Hepatocyte (in vitro differentiated cells): ENCODE data around the gene CHN1. TPM values are rescaled to one million over a fixed set of nuclear protein-coding genes. Genes with fewer than 3 reads are reported as not detected.

Experiments
- DNase-seq: peaks from one replicate; pipeline ENCODE4 v3.0.0-alpha.2; 2016; ENCODE audit warnings: low spot score
- H2AFZ ChIP-seq: fragments of 200-600 bp; sonication (generic); 2 replicates; pipeline ENCODE4 v1.6.0; 2016; ENCODE audit warnings: antibody characterized with exemption, mild to moderate bottlenecking
- H3K27ac ChIP-seq: fragments of 200-600 bp; sonication (generic); 2 replicates; pipeline ENCODE4 v1.5.1; 2016; ENCODE audit warnings: mild to moderate bottlenecking
- H3K27me3 ChIP-seq: fragments of 200-600 bp; sonication (generic); 2 replicates; pipeline ENCODE4 v1.6.1; 2016
- H3K36me3 ChIP-seq: fragments of 200-600 bp; sonication (generic); replicated peaks from 2 replicates; pipeline ENCODE4 v1.5.1; 2016; ENCODE audit warnings: low read depth; ENCODE audit not compliant: insufficient read depth
- H3K4me1 ChIP-seq: fragments of 200-600 bp; sonication (generic); 2 replicates; pipeline ENCODE4 v1.5.1; 2016; ENCODE audit warnings: mild to moderate bottlenecking, moderate library complexity; ENCODE audit not compliant: insufficient read depth
- H3K4me2 ChIP-seq: fragments of 200-600 bp; sonication (generic); 2 replicates; pipeline ENCODE4 v1.6.0; 2016
- H3K4me3 ChIP-seq: fragments of 200-600 bp; sonication (generic); 2 replicates; pipeline ENCODE4 v1.5.1; 2016; ENCODE audit warnings: mild to moderate bottlenecking
- H3K79me2 ChIP-seq: fragments of 200-600 bp; sonication (generic); 2 replicates; pipeline ENCODE4 v1.6.0; 2017; ENCODE audit warnings: mild to moderate bottlenecking
- H3K9me2 ChIP-seq: fragments of 200-600 bp; sonication (generic); replicated peaks from 2 replicates; pipeline ENCODE4 v1.6.0; 2017; ENCODE audit warnings: mild to moderate bottlenecking; ENCODE audit not compliant: insufficient read depth
- H3K9me3 ChIP-seq: fragments of 200-600 bp; sonication (generic); 2 replicates; pipeline ENCODE4 v1.5.1; 2016; ENCODE audit warnings: low read depth, mild to moderate bottlenecking
- H4K20me1 ChIP-seq: fragments of 200-600 bp; sonication (generic); 2 replicates; pipeline ENCODE4 v1.6.0; 2016; ENCODE audit warnings: mild to moderate bottlenecking; ENCODE audit not compliant: insufficient read depth, poor library complexity, severe bottlenecking
- EZH2 ChIP-seq: fragments of 200-600 bp; sonication (generic); IDR thresholded peaks from 2 replicates; pipeline ENCODE4 v1.6.1; 2016; ENCODE audit warnings: antibody characterized with exemption, mild to moderate bottlenecking, borderline replicate concordance
- EZH2phosphoT487 ChIP-seq: fragments of 200-600 bp; sonication (generic); IDR thresholded peaks from one replicate; pipeline ENCODE4 v1.6.1; 2018; ENCODE audit warnings: antibody characterized with exemption, mild to moderate bottlenecking, low read depth, moderate library complexity; ENCODE audit not compliant: unreplicated experiment, severe bottlenecking
- WGBS: methylation state at CpG from one replicate; pipeline ENCODE4 v1.1.6; 2016; ENCODE audit warnings: low lambda C conversion rate; ENCODE audit errors: missing lambda C conversion rate; 5-methylcytosine and 5-hydroxymethylcytosine counted together
- polyA plus RNA-seq: library from polyadenylated mRNA; unstranded; fragments of >200 nt; fragmentation: Nextera tagmentation; extraction: Ambion mirVana; gene quantifications from 2 replicates; pipeline ENCODE4 v1.2.1, GENCODE V29; 2016
- total RNA-seq: library from RNA; depleted of rRNA; stranded (reverse); fragments of >200 nt; gene quantifications from 2 replicates; pipeline ENCODE4 v1.2.3, GENCODE V29; 2014
- TF ChIP-seq, protein P1 (sequence below): fragments of 200-600 bp; sonication (generic); IDR thresholded peaks from 2 replicates; pipeline ENCODE4 v1.5.1; 2016; ENCODE audit warnings: antibody characterized with exemption, mild to moderate bottlenecking; ENCODE audit not compliant: poor library complexity

Gene CHN1
- total and polyA plus RNA-seq, 2 experiments from 2014 or later = 19.2 to 23.0 TPM

DNA sequence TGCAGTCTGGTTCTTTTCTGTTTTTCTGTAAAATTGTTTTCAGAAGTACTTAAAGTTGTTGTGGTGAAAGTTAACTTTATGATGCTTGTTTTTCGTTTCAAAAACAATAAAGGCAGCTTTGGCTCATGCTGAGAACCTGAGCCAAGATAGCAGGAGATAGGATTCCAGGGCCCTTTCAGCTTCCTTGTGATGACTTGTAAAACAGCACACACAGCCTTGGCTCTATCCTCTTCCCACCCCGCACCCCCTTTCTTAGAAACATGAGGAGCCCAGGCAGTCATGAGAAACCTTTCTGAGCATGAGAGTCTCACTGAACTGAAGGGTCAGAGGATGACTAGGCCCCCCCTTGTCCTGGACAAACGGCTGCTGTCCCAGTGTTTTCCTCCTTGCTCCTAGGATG lies 228.5 kb downstream of the CHN1 start:
- no peaks in the 10 kb centered on the region for H3K36me3 ChIP-seq
- H3K9me3 ChIP-seq = no peaks in the 10 kb centered on the region
- H3K4me1 ChIP-seq = peaks cover 34% of the 10 kb centered on the region
- peak overlapping the region; percentile 1 for H3K4me2 ChIP-seq
- H3K27ac ChIP-seq = peak overlapping the region; percentile 72
- TF ChIP-seq EZH2 = no peak
- TF ChIP-seq, protein P1, sequence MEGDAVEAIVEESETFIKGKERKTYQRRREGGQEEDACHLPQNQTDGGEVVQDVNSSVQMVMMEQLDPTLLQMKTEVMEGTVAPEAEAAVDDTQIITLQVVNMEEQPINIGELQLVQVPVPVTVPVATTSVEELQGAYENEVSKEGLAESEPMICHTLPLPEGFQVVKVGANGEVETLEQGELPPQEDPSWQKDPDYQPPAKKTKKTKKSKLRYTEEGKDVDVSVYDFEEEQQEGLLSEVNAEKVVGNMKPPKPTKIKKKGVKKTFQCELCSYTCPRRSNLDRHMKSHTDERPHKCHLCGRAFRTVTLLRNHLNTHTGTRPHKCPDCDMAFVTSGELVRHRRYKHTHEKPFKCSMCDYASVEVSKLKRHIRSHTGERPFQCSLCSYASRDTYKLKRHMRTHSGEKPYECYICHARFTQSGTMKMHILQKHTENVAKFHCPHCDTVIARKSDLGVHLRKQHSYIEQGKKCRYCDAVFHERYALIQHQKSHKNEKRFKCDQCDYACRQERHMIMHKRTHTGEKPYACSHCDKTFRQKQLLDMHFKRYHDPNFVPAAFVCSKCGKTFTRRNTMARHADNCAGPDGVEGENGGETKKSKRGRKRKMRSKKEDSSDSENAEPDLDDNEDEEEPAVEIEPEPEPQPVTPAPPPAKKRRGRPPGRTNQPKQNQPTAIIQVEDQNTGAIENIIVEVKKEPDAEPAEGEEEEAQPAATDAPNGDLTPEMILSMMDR = no peak
- no peak for TF ChIP-seq EZH2phosphoT487
- no peak for DNase-seq
- H3K9me2 ChIP-seq = no peaks in the 10 kb centered on the region
- WGBS = 37% methylated on average over 3 of the region's 3 CpGs
- H3K4me3 ChIP-seq = no peak overlapping the region
- H2AFZ ChIP-seq = no peak overlapping the region
- H3K79me2 ChIP-seq = no peaks in the 10 kb centered on the region
- no peaks in the 10 kb centered on the region for H3K27me3 ChIP-seq
- no peaks in the 10 kb centered on the region for H4K20me1 ChIP-seq

DNA sequence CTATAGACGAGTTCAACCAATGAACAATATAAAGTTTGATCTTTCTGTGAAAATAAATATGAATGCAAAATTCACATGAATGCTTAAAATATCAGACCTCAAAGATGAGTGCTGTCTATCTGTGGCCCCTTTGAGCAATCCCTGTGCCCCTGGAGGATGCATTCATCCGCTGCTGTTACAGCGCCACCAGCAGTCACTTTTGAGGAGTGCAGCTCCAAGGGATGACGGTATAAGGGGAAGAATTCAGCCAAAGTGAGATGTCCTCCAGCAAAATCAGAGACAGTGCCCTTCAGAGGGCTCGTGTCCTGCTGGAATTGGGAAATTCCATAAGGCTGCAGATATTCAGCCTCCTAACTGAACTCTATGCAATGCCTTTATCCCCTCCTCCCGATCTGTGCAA lies 229.0 kb downstream of the CHN1 start:
- Histone ChIP-seq H3K4me3 (no peak overlapping the region), H3K27me3 (no peaks in the 10 kb centered on the region), H3K36me3 (no peaks in the 10 kb centered on the region), H3K4me1 (peaks cover 35% of the 10 kb centered on the region), H3K79me2 (no peaks in the 10 kb centered on the region), H3K9me3 (no peaks in the 10 kb centered on the region), H3K4me2 (peak overlapping the region; percentile 1), H3K9me2 (no peaks in the 10 kb centered on the region), H4K20me1 (no peaks in the 10 kb centered on the region), H2AFZ (no peak overlapping the region), H3K27ac (peak overlapping the region; percentile 72)
- WGBS = 69% methylated on average over 6 of the region's 6 CpGs
- DNase-seq = no peak
- TF ChIP-seq, protein P1 = peak; percentile 39
- TF ChIP-seq EZH2 = no peak
- TF ChIP-seq EZH2phosphoT487 = no peak

DNA sequence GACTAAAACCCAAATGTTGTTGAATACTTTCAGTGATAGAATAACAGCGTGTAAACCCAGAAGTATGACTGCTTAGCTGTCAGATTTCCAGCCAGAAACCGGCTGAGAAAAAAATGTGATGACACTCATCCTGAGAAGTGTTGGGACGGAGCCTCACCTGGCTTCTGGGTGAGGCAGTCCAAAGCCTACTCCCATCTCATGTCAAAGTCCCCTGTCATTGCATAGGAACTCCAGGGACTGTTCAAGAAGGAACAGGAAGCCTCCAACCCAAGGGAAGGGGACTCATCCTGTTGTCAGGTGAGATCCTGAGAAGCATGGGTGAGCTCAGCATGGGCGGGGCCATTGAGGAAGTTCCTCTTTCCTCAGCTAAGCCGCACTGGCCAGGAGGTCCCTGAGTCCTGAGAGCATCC lies 229.6 kb downstream of the CHN1 start:
- no peak overlapping the region for H3K4me3 ChIP-seq
- TF ChIP-seq EZH2 = no peak
- H3K9me3 ChIP-seq = no peaks in the 10 kb centered on the region
- H3K79me2 ChIP-seq = no peaks in the 10 kb centered on the region
- peak; percentile 20 for DNase-seq
- no peaks in the 10 kb centered on the region for H3K36me3 ChIP-seq
- H3K27me3 ChIP-seq = no peaks in the 10 kb centered on the region
- H3K4me1 ChIP-seq = peaks cover 35% of the 10 kb centered on the region
- no peak overlapping the region for H3K4me2 ChIP-seq
- H4K20me1 ChIP-seq = no peaks in the 10 kb centered on the region
- no peaks in the 10 kb centered on the region for H3K9me2 ChIP-seq
- no peak overlapping the region for H3K27ac ChIP-seq
- H2AFZ ChIP-seq = no peak overlapping the region
- 92% methylated on average over 5 of the region's 5 CpGs for WGBS

DNA sequence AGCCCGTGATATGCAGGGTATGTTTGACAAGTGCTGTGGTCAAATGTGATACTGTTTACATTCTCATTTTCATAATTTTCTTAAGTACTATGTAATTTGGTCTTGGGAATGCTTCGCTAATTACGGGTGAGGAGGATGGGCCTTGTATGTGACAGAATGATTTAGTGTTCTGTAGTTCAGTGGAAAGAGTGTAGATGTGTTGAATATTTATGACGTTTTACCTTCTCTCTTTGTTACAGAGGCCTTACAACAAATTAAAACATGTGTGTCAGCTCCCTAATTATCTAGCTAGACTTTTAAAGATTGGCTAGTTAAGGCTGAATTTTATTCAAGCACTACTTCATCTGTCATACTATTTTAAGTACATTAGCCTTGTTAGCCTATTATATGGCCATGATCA lies 230.3 kb downstream of the CHN1 start:
- Histone ChIP-seq H3K9me3 (no peaks in the 10 kb centered on the region), H3K27ac (no peak overlapping the region), H3K36me3 (no peaks in the 10 kb centered on the region)

More for the DNA sequence above, 230.3 kb downstream of the CHN1 start:
- DNase-seq = no peak
- TF ChIP-seq, protein P1 = no peak
- Histone ChIP-seq H3K4me1 (peaks cover 35% of the 10 kb centered on the region), H3K4me3 (no peak overlapping the region), H4K20me1 (no peaks in the 10 kb centered on the region), H3K27me3 (no peaks in the 10 kb centered on the region), H2AFZ (no peak overlapping the region), H3K79me2 (no peaks in the 10 kb centered on the region), H3K4me2 (no peak overlapping the region), H3K9me2 (no peaks in the 10 kb centered on the region)
- 88% methylated on average over 4 of the region's 4 CpGs for WGBS
